NT2/D1 (cell line): Measurements from ENCODE around the gene CLCN7.

ENCODE experiments used
- SUZ12 ChIP-seq: IDR thresholded peaks from 2 replicates; pipeline ENCODE4 v1.6.1; 2011; ENCODE audit not compliant: insufficient read length, insufficient read depth; ENCODE audit errors: extremely low read depth
- YY1 ChIP-seq: IDR thresholded peaks from 2 replicates; pipeline ENCODE4 v1.6.1; 2011; ENCODE audit not compliant: insufficient read length, insufficient read depth
- ZNF274 ChIP-seq: IDR thresholded peaks from 2 replicates; pipeline ENCODE4 v1.6.1; 2011; ENCODE audit warnings: mild to moderate bottlenecking, low read depth, low read length

GRCh38 chr16:1442697-1443096, 32.1 kb downstream of the CLCN7 start:
- no peak for TF ChIP-seq YY1
- TF ChIP-seq SUZ12: no peak
- TF ChIP-seq ZNF274: no peak
